CD4-positive, alpha-beta T cell (primary cell): Measurements from ENCODE around the gene MOCS2. TPM values are rescaled to one million over a fixed set of nuclear protein-coding genes. Genes with fewer than 3 reads are reported as not detected.
A peak's percentile ranks its signal among the peaks of the same experiment; 100 is the strongest.

ENCODE experiments used
- ATAC-seq: fragments of 200-7000 bp; cut with Tn5 transposase; one replicate; pipeline ENCODE4 v1.10.0; 2022; ENCODE audit warnings: mild to moderate bottlenecking; ENCODE audit not compliant: poor library complexity
- CTCF ChIA-PET: fragments of 350-600 bp; sonication (Branson Sonifier 250); formaldehyde crosslinking; loops from one replicate; lab custom pipeline; 2021; ENCODE audit warnings: antibody characterized with exemption, inconsistent platforms; lab: Charles Lee
- POLR2A ChIA-PET: fragments of 350-600 bp; sonication (Branson Sonifier 250); formaldehyde crosslinking; loops from one replicate; lab custom pipeline; 2021; ENCODE audit warnings: antibody characterized with exemption, inconsistent platforms; lab: Charles Lee
- DNase-seq, 14 experiments: peaks; one replicate each; pipeline ENCODE4 v3.0.0-alpha.2; 2013 to 2020; ENCODE audit warnings: mixed read lengths in 2 of 14
- H3K27ac ChIP-seq, 2 donors: one replicate each; pipeline versions ENCODE4 v1.5.1 to v1.7.0; 2013; ENCODE audit warnings: low read length in 2 of 2, low read depth in 1 of 2, mild to moderate bottlenecking in 1 of 2
- H3K27me3 ChIP-seq, 2 experiments: 1 replicate in 1 of 2; 2 replicates in 1 of 2; pipeline versions ENCODE4 v1.6.1 to v1.7.0; 2013; ENCODE audit warnings: low read length in 2 of 2, control low read depth in 1 of 2, mild to moderate bottlenecking in 1 of 2, moderate library complexity in 1 of 2; ENCODE audit not compliant: insufficient read depth in 2 of 2, control insufficient read depth in 1 of 2
- H3K36me3 ChIP-seq: one replicate; pipeline ENCODE4 v1.6.1; 2013; ENCODE audit warnings: low read length, control low read depth; ENCODE audit not compliant: insufficient read depth
- H3K4me1 ChIP-seq: one replicate; pipeline ENCODE4 v1.6.1; 2013; ENCODE audit warnings: low read length, control low read depth; ENCODE audit not compliant: insufficient read depth
- H3K4me3 ChIP-seq: one replicate; pipeline ENCODE4 v1.5.1; 2013; ENCODE audit warnings: mild to moderate bottlenecking, low read length, moderate library complexity
- H3K9me3 ChIP-seq, 2 experiments: 1 replicate in 1 of 2; 2 replicates in 1 of 2; pipeline versions ENCODE4 v1.6.1 to v1.7.0; 2013; ENCODE audit warnings: low read length in 2 of 2, mild to moderate bottlenecking in 2 of 2, control low read depth in 1 of 2, moderate library complexity in 1 of 2; ENCODE audit not compliant: control insufficient read depth in 1 of 2, insufficient read depth in 1 of 2
- H3K27ac Mint-ChIP-seq: one replicate; pipeline ENCODE4 v1.8.0; 2020; ENCODE audit warnings: mixed read lengths
- H3K27me3 Mint-ChIP-seq: one replicate; pipeline ENCODE4 v1.8.0; 2021; ENCODE audit warnings: mixed read lengths
- H3K36me3 Mint-ChIP-seq: one replicate; pipeline ENCODE4 v1.8.0; 2021; ENCODE audit warnings: low read depth, mixed read lengths
- H3K4me1 Mint-ChIP-seq: one replicate; pipeline ENCODE4 v1.8.0; 2021; ENCODE audit warnings: low read depth, mixed read lengths
- H3K4me3 Mint-ChIP-seq: one replicate; pipeline ENCODE4 v1.8.0; 2020; ENCODE audit warnings: mild to moderate bottlenecking, mixed read lengths
- H3K9me3 Mint-ChIP-seq: one replicate; pipeline ENCODE4 v1.8.0; 2020; ENCODE audit warnings: mixed read lengths
- intact Hi-C, 2 experiments: fragments of 100-400 bp; cut with DNase I in 1 of 2; cut with micrococcal nuclease in 1 of 2; formaldehyde crosslinking; loops; one replicate each; pipeline versions ENCODE4 v1.15.1 to v1.9.0; 2023 to 2025; cut with DNase I, micrococcal nuclease
- polyA plus RNA-seq, 2 donors: library from polyadenylated mRNA; unstranded; fragments of 120-200 nt; gene quantifications; one replicate each; pipeline ENCODE4 v1.2.1, GENCODE V29; 2013
- total RNA-seq, 174 experiments: library from RNA in 2 of 174; stranded (reverse) in 2 of 174; gene quantifications; one replicate each; pipeline ENCODE4 v1.2.3 and lab custom pipeline; 2021 to 2026
- TF ChIP-seq, protein P1 (sequence below): fragments of 200-600 bp; IDR thresholded peaks from one replicate; pipeline ENCODE4 v1.8.0; 2022; ENCODE audit warnings: antibody characterized with exemption, mild to moderate bottlenecking

MOCS2 gene, protein sequence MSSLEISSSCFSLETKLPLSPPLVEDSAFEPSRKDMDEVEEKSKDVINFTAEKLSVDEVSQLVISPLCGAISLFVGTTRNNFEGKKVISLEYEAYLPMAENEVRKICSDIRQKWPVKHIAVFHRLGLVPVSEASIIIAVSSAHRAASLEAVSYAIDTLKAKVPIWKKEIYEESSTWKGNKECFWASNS
- total RNA-seq (10 to 100 TPM; 19.5 to 20.4 TPM), total RNA-seq (lab: John Stamatoyannopoulos, UW) (8.2 to 41.7 (median 28.5) reads per million in 172 experiments)
- 24.3 TPM for polyA plus RNA-seq (2013, experiment 1 of 2)
- 23.5 TPM for polyA plus RNA-seq (2013, experiment 2 of 2)

DNA sequence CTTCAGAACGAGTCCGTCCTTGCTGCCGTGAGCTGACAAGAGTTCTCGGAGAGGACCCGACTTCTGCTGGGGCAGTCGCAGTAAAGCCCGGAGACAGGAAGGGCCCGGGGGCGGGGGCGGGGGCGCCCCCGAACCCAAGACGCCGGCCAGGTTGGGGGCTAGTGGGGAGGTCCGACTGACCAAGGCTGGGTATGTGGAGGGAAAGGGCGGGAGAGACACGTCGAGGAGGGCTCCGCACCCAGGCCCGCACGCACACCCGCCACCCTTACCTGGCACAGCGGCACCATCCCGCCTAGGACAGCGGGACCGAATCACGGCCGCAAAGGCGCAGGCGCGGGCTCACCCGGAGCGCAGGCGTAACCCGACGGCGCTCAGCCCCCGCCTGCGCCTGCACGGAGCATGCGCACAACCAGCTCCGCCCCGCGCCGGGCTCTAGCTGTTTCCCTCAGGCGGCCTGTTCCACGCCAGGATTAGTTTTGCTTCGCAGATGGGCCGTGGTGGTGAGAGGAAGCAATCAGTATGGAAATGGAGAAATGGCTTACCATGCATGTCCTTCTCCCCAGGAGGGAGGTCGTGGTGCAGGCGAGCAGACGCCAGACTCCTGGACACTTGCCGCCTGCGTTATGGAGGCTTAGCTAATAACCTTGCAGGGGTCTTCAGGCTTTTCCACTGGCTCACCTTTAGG lies at the start of gene MOCS2:
TSS of gene MOCS2 (minus strand) at position 315 of the 685 bp plus-strand sequence. CDS start 2,583 bp downstream, outside the sequence.
- H3K27ac Mint-ChIP-seq = peak within 1 kb of the TSS; percentile 89
- H3K9me3 Mint-ChIP-seq = no peaks in the 10 kb centered on the region
- Histone ChIP-seq H3K27ac (peak within 1 kb of the TSS; percentile 64 to 77), H3K9me3 (no peaks in the 10 kb centered on the region), H3K4me3 (peak within 1 kb of the TSS; percentile 88), H3K4me1 (peaks cover 10% of the 10 kb centered on the region), H3K36me3 (peaks cover 14% of the 10 kb centered on the region), H3K27me3 (no peaks in the 10 kb centered on the region)
- peaks cover 36% of the 10 kb centered on the region for H3K36me3 Mint-ChIP-seq
- ChIA-PET POLR2A (interaction anchor here (0.6 to 1.5 kb wide), 11 partner anchors 9 to 1201 kb away, joined by 3 to 7 read pairs (median 3); partner anchors contain the start of gene ARL15), CTCF (interaction anchor here (1.0 kb wide), 1 partner anchor 1202 kb away, joined by 3 read pairs; no protein-coding TSS in a partner anchor)
- TF ChIP-seq, protein P1, sequence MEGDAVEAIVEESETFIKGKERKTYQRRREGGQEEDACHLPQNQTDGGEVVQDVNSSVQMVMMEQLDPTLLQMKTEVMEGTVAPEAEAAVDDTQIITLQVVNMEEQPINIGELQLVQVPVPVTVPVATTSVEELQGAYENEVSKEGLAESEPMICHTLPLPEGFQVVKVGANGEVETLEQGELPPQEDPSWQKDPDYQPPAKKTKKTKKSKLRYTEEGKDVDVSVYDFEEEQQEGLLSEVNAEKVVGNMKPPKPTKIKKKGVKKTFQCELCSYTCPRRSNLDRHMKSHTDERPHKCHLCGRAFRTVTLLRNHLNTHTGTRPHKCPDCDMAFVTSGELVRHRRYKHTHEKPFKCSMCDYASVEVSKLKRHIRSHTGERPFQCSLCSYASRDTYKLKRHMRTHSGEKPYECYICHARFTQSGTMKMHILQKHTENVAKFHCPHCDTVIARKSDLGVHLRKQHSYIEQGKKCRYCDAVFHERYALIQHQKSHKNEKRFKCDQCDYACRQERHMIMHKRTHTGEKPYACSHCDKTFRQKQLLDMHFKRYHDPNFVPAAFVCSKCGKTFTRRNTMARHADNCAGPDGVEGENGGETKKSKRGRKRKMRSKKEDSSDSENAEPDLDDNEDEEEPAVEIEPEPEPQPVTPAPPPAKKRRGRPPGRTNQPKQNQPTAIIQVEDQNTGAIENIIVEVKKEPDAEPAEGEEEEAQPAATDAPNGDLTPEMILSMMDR = no peak
- ATAC-seq (peak; percentile 96), DNase-seq (peak; percentile 79 to 96 (median 88))
- H3K27me3 Mint-ChIP-seq = no peaks in the 10 kb centered on the region
- peak within 1 kb of the TSS; percentile 94 for H3K4me3 Mint-ChIP-seq
- H3K4me1 Mint-ChIP-seq = peaks cover 58% of the 10 kb centered on the region
- intact Hi-C loops = loop anchor here in 1 of 2 experiments (5.0 kb wide), 3 partner anchors 312 to 1198 kb away; partner anchors contain the start of gene NDUFS4

DNA sequence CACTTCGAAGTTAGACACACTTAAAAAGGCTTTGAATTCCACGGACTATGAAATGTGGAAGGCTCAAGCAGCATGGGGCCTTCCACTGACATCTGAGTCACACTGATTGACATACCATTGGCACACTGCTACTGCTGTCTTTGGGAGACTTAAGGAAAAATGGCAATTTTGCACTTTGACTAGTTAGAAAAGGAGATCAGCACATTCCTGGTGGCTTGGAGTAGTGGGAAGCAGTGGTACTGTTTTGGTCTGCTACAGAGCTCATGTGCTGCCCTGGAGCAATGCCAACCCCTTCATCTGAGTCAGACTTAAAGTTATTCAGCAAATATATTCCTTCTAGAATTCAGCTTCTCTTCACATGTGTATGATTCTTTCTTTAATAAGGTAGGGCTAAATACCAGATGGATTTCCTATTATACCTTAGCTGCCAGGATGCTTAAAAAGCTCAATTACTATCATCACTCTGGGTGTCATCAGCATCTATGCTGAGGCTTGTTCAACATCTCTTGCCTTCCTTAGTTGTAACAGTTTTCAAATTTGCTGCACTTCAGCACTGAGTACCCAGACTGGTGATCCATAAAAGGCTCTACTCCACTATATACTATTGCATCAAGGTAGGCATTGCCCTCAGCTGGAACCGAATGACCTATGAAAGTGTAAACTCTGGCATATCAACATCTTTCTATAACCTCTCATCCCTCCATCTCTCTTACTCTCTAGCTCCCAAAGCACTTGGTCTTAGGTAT lies 42.3 kb upstream of the MOCS2 start:
- Mint-ChIP-seq H3K36me3 (no peaks in the 10 kb centered on the region), H3K4me1 (no peaks in the 10 kb centered on the region), H3K27ac (no peak overlapping the region), H3K9me3 (no peaks in the 10 kb centered on the region), H3K4me3 (no peak overlapping the region), H3K27me3 (peaks cover 16% of the 10 kb centered on the region)
- no peak overlapping the region for H3K27ac ChIP-seq
- no peak for DNase-seq
- no peaks in the 10 kb centered on the region for H3K36me3 ChIP-seq
- H3K4me1 ChIP-seq = no peaks in the 10 kb centered on the region
- H3K9me3 ChIP-seq = no peaks in the 10 kb centered on the region
- intact Hi-C loops = no loop called here
- TF ChIP-seq, protein P1 = no peak
- POLR2A ChIA-PET = no interaction called here
- no peak overlapping the region for H3K4me3 ChIP-seq
- CTCF ChIA-PET = no interaction called here
- ATAC-seq = no peak
- no peaks in the 10 kb centered on the region for H3K27me3 ChIP-seq

DNA sequence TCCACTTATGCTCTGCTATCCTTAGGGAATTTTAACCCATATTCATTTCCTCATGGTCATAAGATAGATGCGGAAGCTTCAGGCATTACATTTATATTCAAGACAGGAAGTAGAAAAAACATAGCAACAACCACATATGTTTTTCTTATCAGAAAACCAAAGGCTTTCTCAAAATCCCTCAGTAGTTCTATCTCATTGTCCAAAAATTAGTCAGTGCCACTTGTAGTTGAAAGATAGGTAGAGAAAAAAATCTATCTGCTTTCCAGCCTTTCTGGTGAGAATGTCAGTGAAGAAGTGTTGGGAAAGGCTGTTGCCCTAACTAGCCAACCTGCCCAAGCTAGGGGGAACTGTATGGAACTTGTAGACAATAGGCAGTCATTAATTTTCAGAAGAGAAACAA lies 23.5 kb upstream of the MOCS2 start:
- TF ChIP-seq, protein P1 = no peak
- intact Hi-C loops = no loop called here
- no peak overlapping the region for H3K27ac Mint-ChIP-seq
- ChIA-PET CTCF (no interaction called here), POLR2A (no interaction called here)
- Histone ChIP-seq H3K9me3 (no peaks in the 10 kb centered on the region), H3K27me3 (no peaks in the 10 kb centered on the region), H3K4me1 (no peaks in the 10 kb centered on the region), H3K36me3 (no peaks in the 10 kb centered on the region), H3K4me3 (no peak overlapping the region), H3K27ac (no peak overlapping the region)
- H3K4me3 Mint-ChIP-seq = no peak overlapping the region
- no peaks in the 10 kb centered on the region for H3K4me1 Mint-ChIP-seq
- ATAC-seq (no peak), DNase-seq (no peak)
- H3K36me3 Mint-ChIP-seq = no peaks in the 10 kb centered on the region
- no peaks in the 10 kb centered on the region for H3K9me3 Mint-ChIP-seq
- H3K27me3 Mint-ChIP-seq = peaks cover 4% of the 10 kb centered on the region
